Measurements from ENCODE around the gene KCNJ9. TPM values are rescaled to one million over a fixed set of nuclear protein-coding genes. Genes with fewer than 3 reads are reported as not detected.

The KCNJ9 gene
- total and polyA plus RNA-seq, 2 of the 4 experiments (the other 2 are of a cell fraction), result not detected

GRCh38 chr1:160139840-160140239 lies 58.5 kb downstream of the KCNJ9 start:
- no peak overlapping the region for H2AK5ac ChIP-seq (ENCODE audit: low read depth, low read length)
- no peak overlapping the region for H2BK15ac ChIP-seq (ENCODE audit: low read depth, low read length)
- no peak overlapping the region for H2AK9ac ChIP-seq (replicated peaks; ENCODE audit: low read depth, low read length, poor library complexity)
- H2AFZ ChIP-seq (replicated peaks; ENCODE audit: low read length, poor library complexity), result no peak overlapping the region
- in situ Hi-C loops (cut with MboI; ENCODE audit: low sequenced_read_pairs) (no loop called here), intact Hi-C loops (cut with micrococcal nuclease) (no loop called here), dilution Hi-C loops (cut with HindIII; ENCODE audit: low sequenced_read_pairs, unreplicated experiment) (no loop called here)
- no peak overlapping the region for H2BK120ac ChIP-seq (ENCODE audit: low read depth, low read length)
- no peak overlapping the region for H3K4me2 ChIP-seq (ENCODE audit: low read depth, low read length)
- no peaks in the 10 kb centered on the region for H3K36me3 ChIP-seq (ENCODE audit: control insufficient read depth, insufficient read depth, low read length)
- no peaks in the 10 kb centered on the region for H3K9me1 ChIP-seq (ENCODE audit: insufficient read depth, low read length)
- H3K27me3 ChIP-seq (ENCODE audit: control insufficient read depth, insufficient read depth, low read length), result peaks cover 44% of the 10 kb centered on the region
- ATAC-seq (ENCODE audit: low read depth) (no peak), DNase-seq (no peak)
- no peak overlapping the region for H4K5ac ChIP-seq (ENCODE audit: low read depth, low read length)
- no peak overlapping the region for H3K4ac ChIP-seq (ENCODE audit: low read depth, low read length)
- CTCF ChIA-PET, result no interaction called here
- no peak overlapping the region for H3K56ac ChIP-seq (ENCODE audit: extremely low read depth, insufficient read depth, low read length)
- no peak overlapping the region for H3K4me3 ChIP-seq (ENCODE audit: insufficient read depth, low read depth, low read length)
- no TSS peak for BruUV-seq (replicated peaks)
- no peak for TF ChIP-seq BHLHE40 (IDR thresholded peaks at IDR 0.05; ENCODE audit: low read depth, low read length)
- TF ChIP-seq MAZ (IDR thresholded peaks at IDR 0.05; ENCODE audit: borderline replicate concordance, low read depth, low read length), result no peak
- no peak for TF ChIP-seq USF2 (IDR thresholded peaks at IDR 0.05; ENCODE audit: low read depth, low read length)
- no peak for TF ChIP-seq FOS (IDR thresholded peaks at IDR 0.05; ENCODE audit: low read depth, low read length)
- TF ChIP-seq POLR2A (IDR thresholded peaks at IDR 0.05; ENCODE audit: low read depth, low read length), result no peak
- no peak for TF ChIP-seq RAD21 (IDR thresholded peaks at IDR 0.05; ENCODE audit: low read length)
- no peak for TF ChIP-seq RCOR1 (IDR thresholded peaks at IDR 0.05; ENCODE audit: insufficient replicate concordance, low read length)
- no peak for TF ChIP-seq CHD1 (IDR thresholded peaks at IDR 0.05; ENCODE audit: low read depth, low read length)
- TF ChIP-seq, protein P1, sequence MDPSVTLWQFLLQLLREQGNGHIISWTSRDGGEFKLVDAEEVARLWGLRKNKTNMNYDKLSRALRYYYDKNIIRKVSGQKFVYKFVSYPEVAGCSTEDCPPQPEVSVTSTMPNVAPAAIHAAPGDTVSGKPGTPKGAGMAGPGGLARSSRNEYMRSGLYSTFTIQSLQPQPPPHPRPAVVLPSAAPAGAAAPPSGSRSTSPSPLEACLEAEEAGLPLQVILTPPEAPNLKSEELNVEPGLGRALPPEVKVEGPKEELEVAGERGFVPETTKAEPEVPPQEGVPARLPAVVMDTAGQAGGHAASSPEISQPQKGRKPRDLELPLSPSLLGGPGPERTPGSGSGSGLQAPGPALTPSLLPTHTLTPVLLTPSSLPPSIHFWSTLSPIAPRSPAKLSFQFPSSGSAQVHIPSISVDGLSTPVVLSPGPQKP (IDR thresholded peaks at IDR 0.05; ENCODE audit: borderline replicate concordance, low read depth, low read length), result no peak
- no peak for TF ChIP-seq CEBPB (IDR thresholded peaks at IDR 0.05; ENCODE audit: low read depth, low read length)
- no peak for TF ChIP-seq NFE2L2 (IDR thresholded peaks at IDR 0.05; ENCODE audit: low read depth, low read length)
- no peak overlapping the region for H3K18ac ChIP-seq (ENCODE audit: low read depth, low read length)
- H4K8ac ChIP-seq (ENCODE audit: low read depth in 2 of 2, low read length in 2 of 2), result no peak overlapping the region
- no peak overlapping the region for H2BK20ac ChIP-seq (ENCODE audit: low read depth, low read length)
- no peak overlapping the region for H2BK5ac ChIP-seq (ENCODE audit: low read depth, low read length, poor library complexity, severe bottlenecking)
- POLR2A ChIA-PET (ENCODE audit: unreplicated experiment), result no interaction called here
- 88% methylated on average over 1 of the region's 8 CpGs; no CpG with 5 or more reads in 1 of the 2 experiments for WGBS, 2 experiments (ENCODE audit: extremely low coverage in 2 of 2, insufficient read length in 1 of 2)
- no peaks in the 10 kb centered on the region for H4K20me1 ChIP-seq (ENCODE audit: insufficient read depth, low read length)
- H3K14ac ChIP-seq (replicated peaks; ENCODE audit: low read depth, low read length), result no peak overlapping the region
- H3K79me1 ChIP-seq (ENCODE audit: low read depth in 1 of 2, low read length in 2 of 2), result no peaks in the 10 kb centered on the region
- no peaks in the 10 kb centered on the region for H3K4me1 ChIP-seq (ENCODE audit: control insufficient read depth, insufficient read depth, low read length)
- no peak overlapping the region for H3K9ac ChIP-seq (ENCODE audit: low read depth, low read length)
- no peak overlapping the region for H3K27ac ChIP-seq (ENCODE audit: insufficient read depth, low read length)
- no peaks in the 10 kb centered on the region for H3K9me3 ChIP-seq (ENCODE audit: control insufficient read depth, insufficient read depth, low read length)
- H3K23ac ChIP-seq (ENCODE audit: low read depth, low read length), result no peak overlapping the region
- no peak overlapping the region for H4K91ac ChIP-seq (ENCODE audit: insufficient read depth, low read depth, low read length)

Measured in IMR-90 (cell line).